CD4-positive, alpha-beta T cell treated with Interleukin-21 for 1 hour (primary cell): ENCODE measurements around the gene SNX27.
"Not testable (repeated sequence)": the region's sequence is repeated elsewhere in the genome, so short reads cannot be mapped to it uniquely, and the experiment has no call there.

Experiments used
- DNase-seq: peaks from one replicate; pipeline ENCODE4 v3.0.0-alpha.2; 2020

Gene SNX27

DNA sequence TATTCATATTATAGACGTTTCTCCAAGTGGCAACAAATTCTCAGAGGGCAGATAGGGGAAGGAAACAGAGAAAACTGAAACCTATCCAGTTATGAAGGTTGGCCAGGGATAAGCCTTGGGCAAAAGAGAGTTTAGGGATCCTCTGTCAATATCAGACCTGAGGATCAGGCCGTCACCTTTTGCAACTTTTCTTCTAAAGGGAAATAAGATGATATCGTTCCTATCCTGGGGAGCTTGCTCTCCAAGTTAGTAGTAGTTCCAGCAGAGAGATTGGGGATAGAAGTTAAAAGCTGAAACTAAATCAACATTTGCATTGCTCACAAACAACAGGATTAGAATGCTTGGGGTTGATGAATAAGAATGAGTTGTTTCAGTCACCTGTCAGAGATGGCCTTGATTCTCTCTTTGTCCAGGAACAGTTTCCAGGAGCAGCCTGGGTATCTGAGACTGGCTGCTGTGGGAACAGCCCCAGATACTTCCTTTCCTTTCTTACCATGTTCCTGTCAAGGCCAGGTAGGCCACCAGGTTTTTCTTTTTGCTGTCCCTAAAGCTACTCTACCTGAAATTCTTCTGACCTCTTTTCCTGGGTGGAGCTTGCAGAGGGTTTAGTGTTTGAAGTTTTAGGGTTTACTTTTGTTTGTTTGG lies 112.0 kb downstream of the SNX27 start:
- no peak for DNase-seq

DNA sequence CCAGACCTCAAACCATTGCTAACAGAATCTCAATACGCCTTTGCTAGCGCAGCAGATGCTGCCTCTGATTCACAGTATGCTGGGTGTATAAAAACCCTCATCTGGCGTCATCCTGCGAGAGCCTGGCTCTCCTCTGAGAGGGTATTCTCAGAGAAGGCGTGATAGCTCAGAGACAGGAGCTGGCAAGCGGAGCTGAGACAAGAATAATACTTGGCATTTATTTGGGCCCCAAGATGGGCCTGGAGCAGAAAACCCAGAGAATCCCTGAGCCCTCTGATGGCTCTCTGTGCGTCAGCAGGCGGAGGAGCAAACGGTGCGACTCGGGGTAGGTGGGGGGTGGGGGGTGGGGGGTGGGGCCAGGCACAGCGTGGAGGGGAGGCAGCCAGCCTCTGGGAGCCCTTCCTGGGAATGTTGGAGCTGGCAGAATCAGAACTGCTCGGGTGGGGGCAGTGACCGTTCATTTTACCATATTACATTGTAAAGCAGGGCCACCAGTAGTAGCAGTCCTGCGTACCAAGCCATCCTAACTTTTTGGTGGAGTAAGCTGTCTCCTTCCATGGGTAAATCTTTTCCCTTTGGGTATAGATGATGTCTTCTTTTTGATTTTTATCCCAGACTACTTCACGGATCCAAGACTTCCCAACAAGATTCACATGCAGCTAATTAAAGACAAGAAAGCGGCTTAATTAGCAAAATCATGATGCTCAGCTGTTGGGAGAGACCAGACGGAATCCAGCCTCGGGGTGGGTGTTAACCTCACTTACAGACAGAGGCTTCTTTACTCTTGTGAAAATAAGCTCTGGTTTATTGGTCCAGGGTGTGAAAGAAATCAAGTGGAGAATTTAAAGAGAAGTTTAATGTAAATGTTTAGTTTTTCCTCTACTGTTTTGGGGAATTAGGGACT lies 116.6 kb downstream of the SNX27 start:
- no peak for DNase-seq

DNA sequence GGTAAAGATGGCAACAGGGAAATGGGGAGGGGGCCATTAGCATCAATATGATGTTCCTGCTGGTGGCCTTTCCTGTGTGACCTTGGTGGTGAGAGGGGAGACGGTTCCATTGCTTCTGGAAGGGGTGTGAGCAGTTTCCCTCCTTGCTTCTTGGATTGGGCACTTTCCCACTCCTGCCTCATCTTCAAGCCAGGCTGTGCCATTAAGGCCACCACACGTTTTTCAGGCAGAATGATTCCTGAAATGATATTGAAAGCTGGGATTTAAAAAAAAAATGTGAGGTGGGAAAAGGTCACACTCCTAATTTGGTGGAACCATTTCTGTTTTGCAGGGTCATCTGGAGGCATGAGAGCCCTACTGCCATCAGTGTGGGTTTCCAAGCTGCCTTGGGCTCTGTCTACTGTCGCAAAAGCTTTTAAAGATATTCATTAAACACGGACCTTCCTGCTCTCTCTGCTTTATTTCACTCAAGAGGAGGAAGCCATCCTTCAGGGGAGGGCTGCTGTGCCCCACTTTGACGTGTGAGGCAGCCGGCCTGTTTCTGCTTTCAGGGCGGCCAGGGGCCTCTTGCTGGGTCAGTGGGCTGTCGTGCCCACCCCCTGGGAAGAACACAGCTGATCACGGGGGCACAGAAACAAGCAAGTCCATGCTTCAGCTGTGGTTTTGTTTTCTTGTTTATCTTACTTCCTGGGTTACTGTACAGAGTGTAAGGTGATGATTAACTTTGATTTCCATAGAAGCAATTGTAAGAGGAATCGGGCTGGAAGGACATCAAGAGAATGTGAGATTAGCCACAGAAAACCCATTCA lies 117.5 kb downstream of the SNX27 start:
- no peak for DNase-seq

DNA sequence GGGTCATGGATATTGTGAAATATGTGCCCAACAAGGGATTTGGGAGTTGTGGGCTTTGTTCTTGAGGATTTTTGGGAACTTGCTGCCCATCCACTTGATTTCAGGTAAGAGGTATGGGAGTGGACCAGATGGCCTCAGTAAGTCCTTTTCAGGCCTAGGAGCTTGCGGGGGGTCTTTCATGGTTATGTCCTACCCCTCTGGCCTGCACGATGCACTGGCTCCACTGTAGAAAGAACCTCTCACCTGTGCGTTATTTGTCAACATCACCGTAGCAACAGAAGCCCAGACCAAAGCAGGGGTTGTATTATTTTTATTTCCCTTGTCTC lies 118.1 kb downstream of the SNX27 start:
- no peak for DNase-seq

- no peak for DNase-seq
Measured at GRCh38 chr1:151733126-151733525, 121.3 kb downstream of the SNX27 start.

- DNase-seq = not testable (repeated sequence)
Measured at GRCh38 chr1:151733995-151734394, 122.1 kb downstream of the SNX27 start.

DNA sequence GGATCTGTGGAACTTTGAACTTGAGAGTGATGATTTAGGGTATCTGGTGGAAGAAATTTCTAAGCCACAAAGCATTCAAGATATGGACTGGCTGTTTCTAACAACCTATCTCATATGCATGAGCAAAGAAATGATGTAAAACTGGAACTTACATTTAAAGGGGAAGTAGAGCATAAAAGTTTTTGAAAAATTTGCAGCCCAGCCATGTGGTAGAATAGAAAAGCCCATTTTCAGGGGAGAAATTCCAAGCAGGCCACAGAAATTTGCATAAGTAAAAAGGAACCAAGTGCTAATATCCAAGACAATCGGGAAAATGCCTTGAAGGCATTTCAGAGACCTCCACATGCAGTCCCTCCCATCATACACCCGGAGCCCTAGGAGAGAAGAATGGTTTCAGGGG lies 125.2 kb downstream of the SNX27 start:
- DNase-seq = no peak

DNA sequence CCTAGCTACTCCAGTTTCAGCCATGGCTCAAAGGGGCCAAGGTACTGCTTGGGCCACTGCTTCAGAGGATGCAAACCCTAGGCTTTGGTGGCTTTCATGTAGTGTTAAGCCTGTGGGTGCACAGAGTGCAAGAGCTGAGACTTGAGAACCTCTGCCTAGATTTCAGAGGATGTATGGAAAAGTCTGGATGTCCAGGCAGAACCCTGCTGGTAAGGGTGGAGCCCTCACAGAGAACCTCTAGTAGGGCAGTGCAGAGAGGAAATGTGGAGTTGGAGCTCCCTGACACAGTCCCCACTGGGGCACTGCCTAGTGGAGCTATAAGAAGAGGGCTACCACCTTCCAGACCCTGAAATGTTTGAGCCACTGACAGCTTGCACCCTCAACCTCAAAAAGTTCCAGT lies 125.6 kb downstream of the SNX27 start:
- no peak for DNase-seq

DNA sequence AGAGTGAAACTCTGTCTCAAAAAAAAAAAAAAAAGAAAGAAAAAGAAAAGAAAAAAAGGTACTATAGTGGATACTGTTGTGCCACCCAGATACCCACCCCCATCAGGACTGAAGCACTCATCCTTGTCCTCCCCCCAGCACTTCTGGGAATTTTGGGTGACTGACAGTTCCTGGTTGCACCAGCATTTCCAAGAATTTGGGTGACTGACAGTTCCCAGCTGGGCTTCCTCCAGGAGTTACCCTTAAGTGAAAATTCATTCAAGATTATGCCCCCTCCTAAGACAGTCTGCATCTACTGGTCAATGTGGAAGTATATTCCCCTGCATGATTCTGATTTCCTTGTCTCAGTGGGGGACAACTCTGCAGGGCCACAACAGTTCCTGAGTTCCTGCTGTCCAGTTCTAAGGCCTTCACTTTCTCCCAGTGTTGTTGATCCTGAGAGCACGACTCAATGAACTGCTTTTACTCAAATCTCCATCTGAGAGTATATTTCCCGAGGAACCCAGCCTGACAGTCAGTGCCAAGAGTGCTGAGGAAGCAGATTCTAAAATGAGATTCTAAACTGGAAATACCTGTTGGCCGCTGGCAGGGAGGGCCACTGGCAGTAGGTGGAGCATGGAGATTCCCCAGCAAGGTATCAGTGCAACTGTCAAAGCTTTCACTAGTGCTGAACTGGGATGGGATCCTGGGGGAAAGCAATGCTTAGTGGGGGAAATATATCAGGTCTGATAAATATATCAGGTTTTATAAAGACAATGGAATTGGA lies 127.9 kb downstream of the SNX27 start:
- no peak for DNase-seq

DNA sequence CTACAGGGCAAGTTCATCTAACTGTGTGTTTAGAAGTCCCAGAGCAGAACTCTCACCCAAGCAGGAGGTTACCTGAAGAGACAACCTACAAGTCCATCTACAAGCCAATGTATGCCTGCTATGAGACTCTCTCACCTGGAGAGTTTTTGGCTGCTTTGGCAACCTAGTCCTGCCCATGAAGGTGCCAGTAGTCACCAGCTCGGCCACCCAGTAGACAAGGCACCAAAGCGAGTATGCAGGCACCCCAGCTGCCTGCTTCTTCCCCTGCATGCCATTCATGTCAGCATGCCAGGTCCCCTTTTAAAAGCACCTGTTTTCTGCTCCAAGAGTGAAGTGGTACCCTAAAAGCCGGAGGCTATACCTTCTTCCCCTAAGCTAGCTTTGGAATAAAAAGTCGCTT lies 129.7 kb downstream of the SNX27 start:
- DNase-seq = no peak
